Panc1 (cell line): Measurements from ENCODE around the gene RAPGEF1.

ENCODE experiments used
- POLR2AphosphoS5 ChIP-seq: IDR thresholded peaks from 2 replicates; pipeline ENCODE4 v1.6.1; 2012; ENCODE audit warnings: mild to moderate bottlenecking, low read depth, low read length, moderate library complexity
- SIN3A ChIP-seq: IDR thresholded peaks from 2 replicates; pipeline ENCODE4 v1.6.1; 2012; ENCODE audit warnings: low read depth, mild to moderate bottlenecking, low read length, moderate library complexity, borderline replicate concordance; ENCODE audit not compliant: insufficient read depth
- TCF7L2 ChIP-seq: IDR thresholded peaks from 2 replicates; pipeline ENCODE4 v1.6.1; 2011; ENCODE audit warnings: mild to moderate bottlenecking, low read depth, low read length, inconsistent platforms
- TF ChIP-seq, protein P1 (sequence below), 2 experiments: IDR thresholded peaks; 2 replicates each; pipeline ENCODE4 v1.6.1; 2011 to 2012; ENCODE audit warnings: low read depth in 2 of 2, control low read depth in 1 of 2, low read length in 1 of 2, mild to moderate bottlenecking in 1 of 2, moderate library complexity in 1 of 2; ENCODE audit not compliant: insufficient read depth in 1 of 2
- TF ChIP-seq, protein P2 (sequence below): fragments of 450-650 bp; IDR thresholded peaks from 2 replicates; pipeline ENCODE4 v1.5.1; 2017; ENCODE audit warnings: mild to moderate bottlenecking

DNA sequence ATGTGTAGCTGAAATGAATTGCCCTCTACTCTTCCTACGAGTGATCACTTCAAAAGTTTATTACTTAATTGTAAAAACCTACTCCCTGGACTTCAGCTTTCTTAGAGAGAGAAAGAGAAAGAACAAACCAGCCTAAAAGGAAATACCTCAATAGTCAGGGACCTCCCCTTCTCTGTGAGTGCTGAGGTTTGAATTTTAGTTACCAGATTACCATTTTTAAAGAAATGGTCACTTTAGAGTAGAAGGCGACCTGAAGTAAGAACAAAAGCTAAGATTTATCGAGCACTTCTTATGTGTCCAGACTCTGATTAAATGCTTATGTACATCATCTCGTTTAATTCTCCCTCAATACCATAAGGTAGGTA is 11.3 kb downstream of the RAPGEF1 start:
- TF ChIP-seq, protein P1, sequence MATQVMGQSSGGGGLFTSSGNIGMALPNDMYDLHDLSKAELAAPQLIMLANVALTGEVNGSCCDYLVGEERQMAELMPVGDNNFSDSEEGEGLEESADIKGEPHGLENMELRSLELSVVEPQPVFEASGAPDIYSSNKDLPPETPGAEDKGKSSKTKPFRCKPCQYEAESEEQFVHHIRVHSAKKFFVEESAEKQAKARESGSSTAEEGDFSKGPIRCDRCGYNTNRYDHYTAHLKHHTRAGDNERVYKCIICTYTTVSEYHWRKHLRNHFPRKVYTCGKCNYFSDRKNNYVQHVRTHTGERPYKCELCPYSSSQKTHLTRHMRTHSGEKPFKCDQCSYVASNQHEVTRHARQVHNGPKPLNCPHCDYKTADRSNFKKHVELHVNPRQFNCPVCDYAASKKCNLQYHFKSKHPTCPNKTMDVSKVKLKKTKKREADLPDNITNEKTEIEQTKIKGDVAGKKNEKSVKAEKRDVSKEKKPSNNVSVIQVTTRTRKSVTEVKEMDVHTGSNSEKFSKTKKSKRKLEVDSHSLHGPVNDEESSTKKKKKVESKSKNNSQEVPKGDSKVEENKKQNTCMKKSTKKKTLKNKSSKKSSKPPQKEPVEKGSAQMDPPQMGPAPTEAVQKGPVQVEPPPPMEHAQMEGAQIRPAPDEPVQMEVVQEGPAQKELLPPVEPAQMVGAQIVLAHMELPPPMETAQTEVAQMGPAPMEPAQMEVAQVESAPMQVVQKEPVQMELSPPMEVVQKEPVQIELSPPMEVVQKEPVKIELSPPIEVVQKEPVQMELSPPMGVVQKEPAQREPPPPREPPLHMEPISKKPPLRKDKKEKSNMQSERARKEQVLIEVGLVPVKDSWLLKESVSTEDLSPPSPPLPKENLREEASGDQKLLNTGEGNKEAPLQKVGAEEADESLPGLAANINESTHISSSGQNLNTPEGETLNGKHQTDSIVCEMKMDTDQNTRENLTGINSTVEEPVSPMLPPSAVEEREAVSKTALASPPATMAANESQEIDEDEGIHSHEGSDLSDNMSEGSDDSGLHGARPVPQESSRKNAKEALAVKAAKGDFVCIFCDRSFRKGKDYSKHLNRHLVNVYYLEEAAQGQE (IDR thresholded peaks at IDR 0.05; ENCODE audit: insufficient read depth in 1 of 2, low read depth in 2 of 2, low read length in 1 of 2) = no peak
- TF ChIP-seq, protein P2, sequence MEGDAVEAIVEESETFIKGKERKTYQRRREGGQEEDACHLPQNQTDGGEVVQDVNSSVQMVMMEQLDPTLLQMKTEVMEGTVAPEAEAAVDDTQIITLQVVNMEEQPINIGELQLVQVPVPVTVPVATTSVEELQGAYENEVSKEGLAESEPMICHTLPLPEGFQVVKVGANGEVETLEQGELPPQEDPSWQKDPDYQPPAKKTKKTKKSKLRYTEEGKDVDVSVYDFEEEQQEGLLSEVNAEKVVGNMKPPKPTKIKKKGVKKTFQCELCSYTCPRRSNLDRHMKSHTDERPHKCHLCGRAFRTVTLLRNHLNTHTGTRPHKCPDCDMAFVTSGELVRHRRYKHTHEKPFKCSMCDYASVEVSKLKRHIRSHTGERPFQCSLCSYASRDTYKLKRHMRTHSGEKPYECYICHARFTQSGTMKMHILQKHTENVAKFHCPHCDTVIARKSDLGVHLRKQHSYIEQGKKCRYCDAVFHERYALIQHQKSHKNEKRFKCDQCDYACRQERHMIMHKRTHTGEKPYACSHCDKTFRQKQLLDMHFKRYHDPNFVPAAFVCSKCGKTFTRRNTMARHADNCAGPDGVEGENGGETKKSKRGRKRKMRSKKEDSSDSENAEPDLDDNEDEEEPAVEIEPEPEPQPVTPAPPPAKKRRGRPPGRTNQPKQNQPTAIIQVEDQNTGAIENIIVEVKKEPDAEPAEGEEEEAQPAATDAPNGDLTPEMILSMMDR = no peak
- TF ChIP-seq POLR2AphosphoS5 (no peak), SIN3A (no peak), TCF7L2 (no peak)
